ENCODE data around the gene B2M.

DNA sequence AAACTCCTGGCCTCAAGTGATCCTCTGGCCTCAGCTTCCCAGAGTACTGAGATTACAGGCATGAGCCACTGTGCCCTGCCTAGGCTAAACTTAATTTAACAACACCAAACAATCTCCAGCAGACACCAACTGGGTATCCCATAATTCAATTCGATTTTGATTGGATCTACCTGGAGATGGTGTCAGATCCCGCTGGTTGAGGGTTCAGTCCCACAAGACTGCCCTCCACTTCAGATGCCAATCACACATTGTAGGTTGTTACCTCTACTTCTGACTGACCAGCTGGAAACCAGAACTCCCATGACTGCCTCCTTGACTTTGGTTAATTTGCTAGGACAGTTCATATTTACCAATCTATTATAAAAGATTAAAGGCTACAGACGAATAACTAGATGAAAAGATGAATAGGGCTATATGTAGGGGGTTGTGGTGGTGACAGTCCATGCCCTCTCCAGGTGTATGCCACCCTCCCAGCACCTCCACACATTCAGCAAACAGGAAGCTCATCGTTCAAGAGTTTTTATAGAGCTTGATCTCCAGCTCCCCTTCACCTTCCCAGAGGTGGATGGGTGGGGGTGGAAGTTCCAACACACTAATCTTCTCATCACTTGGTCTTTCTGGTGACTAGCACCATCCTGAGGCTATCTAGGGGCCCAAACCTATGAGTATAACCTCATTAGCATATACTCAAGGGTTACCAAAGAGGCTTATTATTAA, 9.3 kb downstream of the B2M start:
- TF ChIP-seq, protein P1, sequence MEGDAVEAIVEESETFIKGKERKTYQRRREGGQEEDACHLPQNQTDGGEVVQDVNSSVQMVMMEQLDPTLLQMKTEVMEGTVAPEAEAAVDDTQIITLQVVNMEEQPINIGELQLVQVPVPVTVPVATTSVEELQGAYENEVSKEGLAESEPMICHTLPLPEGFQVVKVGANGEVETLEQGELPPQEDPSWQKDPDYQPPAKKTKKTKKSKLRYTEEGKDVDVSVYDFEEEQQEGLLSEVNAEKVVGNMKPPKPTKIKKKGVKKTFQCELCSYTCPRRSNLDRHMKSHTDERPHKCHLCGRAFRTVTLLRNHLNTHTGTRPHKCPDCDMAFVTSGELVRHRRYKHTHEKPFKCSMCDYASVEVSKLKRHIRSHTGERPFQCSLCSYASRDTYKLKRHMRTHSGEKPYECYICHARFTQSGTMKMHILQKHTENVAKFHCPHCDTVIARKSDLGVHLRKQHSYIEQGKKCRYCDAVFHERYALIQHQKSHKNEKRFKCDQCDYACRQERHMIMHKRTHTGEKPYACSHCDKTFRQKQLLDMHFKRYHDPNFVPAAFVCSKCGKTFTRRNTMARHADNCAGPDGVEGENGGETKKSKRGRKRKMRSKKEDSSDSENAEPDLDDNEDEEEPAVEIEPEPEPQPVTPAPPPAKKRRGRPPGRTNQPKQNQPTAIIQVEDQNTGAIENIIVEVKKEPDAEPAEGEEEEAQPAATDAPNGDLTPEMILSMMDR (IDR thresholded peaks at IDR 0.05), result no peak
- peak in 1 of 2 donors; percentile 22 for TF ChIP-seq POLR2A (IDR thresholded peaks at IDR 0.05)

Measured in adrenal gland (tissue), 5 donors.